HepG2 (cell line): ENCODE results near the gene WDCP. TPM values are rescaled to one million over a fixed set of nuclear protein-coding genes. Genes with fewer than 3 reads are reported as not detected.

ENCODE experiments used
- ADNP ChIP-seq: sonication (generic); formaldehyde crosslinking; IDR thresholded peaks from 2 replicates; pipeline ENCODE4 v1.4.0; 2020; ENCODE audit warnings: missing genetic modification reagents
- FOSL1 ChIP-seq: sonication (generic); formaldehyde crosslinking; IDR thresholded peaks from 2 replicates; pipeline ENCODE4 v1.9.0; 2021; ENCODE audit warnings: missing genetic modification reagents, borderline replicate concordance
- FOXO1 ChIP-seq: sonication (generic); formaldehyde crosslinking; IDR thresholded peaks from 2 replicates; pipeline ENCODE4 v1.4.0; 2020; ENCODE audit warnings: missing genetic modification reagents
- ISX ChIP-seq: sonication (generic); formaldehyde crosslinking; conservative IDR thresholded peaks from 2 replicates; pipeline ENCODE4 v1.5.0; 2020; ENCODE audit warnings: missing genetic modification reagents
- KAT2B ChIP-seq: fragments of 150-350 bp; IDR thresholded peaks from 2 replicates; pipeline ENCODE4 v1.6.1; 2014; ENCODE audit warnings: low read depth, low read length, borderline replicate concordance
- MEF2D ChIP-seq: sonication (generic); formaldehyde crosslinking; IDR thresholded peaks from 2 replicates; pipeline ENCODE4 v1.5.1; 2020; ENCODE audit warnings: mild to moderate bottlenecking, missing genetic modification reagents
- POLR2A ChIP-seq, 2 experiments: IDR thresholded peaks; 2 replicates each; pipeline ENCODE4 v1.6.1; 2011; ENCODE audit warnings: low read depth in 2 of 2, low read length in 2 of 2, mild to moderate bottlenecking in 1 of 2, moderate library complexity in 1 of 2; ENCODE audit not compliant: insufficient read depth in 1 of 2
- RAD51 ChIP-seq: fragments of 450-650 bp; IDR thresholded peaks from 2 replicates; pipeline ENCODE4 v1.6.1; 2016; ENCODE audit warnings: borderline replicate concordance
- RCOR2 ChIP-seq: IDR thresholded peaks from 2 replicates; pipeline ENCODE4 v1.6.1; 2016; ENCODE audit warnings: missing biosample characterization, missing genetic modification reagents
- SRSF1 ChIP-seq: fragments of 200-400 bp; formaldehyde crosslinking; optimal IDR thresholded peaks from 2 replicates; pipeline ENCODE3; 2017; ENCODE audit warnings: mild to moderate bottlenecking, low read depth, low read length, moderate library complexity
- SSRP1 ChIP-seq: IDR thresholded peaks from 2 replicates; pipeline ENCODE4 v1.6.1; 2016; ENCODE audit warnings: control low read depth
- ZBTB42 ChIP-seq: sonication (generic); formaldehyde crosslinking; IDR thresholded peaks from 2 replicates; pipeline ENCODE4 v1.5.0; 2020; ENCODE audit warnings: mild to moderate bottlenecking, missing genetic modification reagents
- ZNF17 ChIP-seq: sonication (generic); formaldehyde crosslinking; IDR thresholded peaks from 2 replicates; pipeline ENCODE4 v1.5.0; 2020; ENCODE audit warnings: mild to moderate bottlenecking, missing genetic modification reagents
- ZNF33A ChIP-seq: sonication (generic); formaldehyde crosslinking; IDR thresholded peaks from 2 replicates; pipeline ENCODE4 v1.5.1; 2020; ENCODE audit warnings: missing genetic modification reagents, mild to moderate bottlenecking, moderate library complexity, borderline replicate concordance
- ZNF605 ChIP-seq: sonication (generic); formaldehyde crosslinking; IDR thresholded peaks from 2 replicates; pipeline ENCODE4 v1.8.0; 2022; ENCODE audit warnings: mild to moderate bottlenecking, missing genetic modification reagents
- ZNF616 ChIP-seq: sonication (generic); formaldehyde crosslinking; IDR thresholded peaks from 2 replicates; pipeline ENCODE4 v1.5.0; 2020; ENCODE audit warnings: low read depth, mild to moderate bottlenecking, missing genetic modification reagents
- ZNF761 ChIP-seq: sonication (generic); formaldehyde crosslinking; conservative IDR thresholded peaks from 2 replicates; pipeline ENCODE4 v1.4.0; 2020; ENCODE audit warnings: mild to moderate bottlenecking, missing genetic modification reagents
- ZNF782 ChIP-seq: sonication (generic); formaldehyde crosslinking; IDR thresholded peaks from 2 replicates; pipeline ENCODE4 v1.4.0; 2020; ENCODE audit warnings: missing genetic modification reagents, mild to moderate bottlenecking, borderline replicate concordance
- ZSCAN12 ChIP-seq: sonication (generic); formaldehyde crosslinking; IDR thresholded peaks from 2 replicates; pipeline ENCODE4 v1.9.0; 2021; ENCODE audit warnings: mild to moderate bottlenecking, missing genetic modification reagents
- polyA plus RNA-seq, 8 experiments: library from polyadenylated mRNA; depleted of rRNA in 3 of 8; stranded (reverse) in 7 of 8; unstranded in 1 of 8; fragments of >200 nt; fragmentation: Illumina TruSeq in 4 of 8; extraction: Trizol in 4 of 8; gene quantifications; 2 replicates each; pipeline versions ENCODE4 v1.2.1 to v1.2.3, GENCODE V29; 2011 to 2016; ENCODE audit warnings: low read depth in 4 of 8, missing spikeins in 1 of 8, mixed read lengths in 1 of 8; ENCODE audit not compliant: insufficient read depth in 1 of 8
- total RNA-seq, 5 experiments: library from RNA; depleted of rRNA; stranded (reverse); fragments of >200 nt; fragmentation: Illumina TruSeq; extraction: Trizol; gene quantifications; 2 replicates each; pipeline ENCODE4 v1.2.3, GENCODE V29; 2016; ENCODE audit warnings: low read depth in 1 of 5
- TF ChIP-seq, protein P1 (sequence below): sonication (generic); formaldehyde crosslinking; IDR thresholded peaks from 2 replicates; pipeline ENCODE4 v1.4.0; 2020; ENCODE audit warnings: mild to moderate bottlenecking, missing genetic modification reagents, borderline replicate concordance
- TF ChIP-seq, protein P2 (sequence below): sonication (generic); formaldehyde crosslinking; IDR thresholded peaks from 2 replicates; pipeline ENCODE4 v1.4.0; 2020; ENCODE audit warnings: mild to moderate bottlenecking, missing genetic modification reagents
- TF ChIP-seq, protein P3 (sequence below): sonication (generic); formaldehyde crosslinking; IDR thresholded peaks from 2 replicates; pipeline ENCODE4 v1.5.1; 2020; ENCODE audit warnings: missing genetic modification reagents, mild to moderate bottlenecking, borderline replicate concordance

Gene WDCP
- total and polyA plus RNA-seq, 2 of the 13 experiments (the other 11 are each of a cell fraction or from before 2014, with no cell fraction given): 17.4 to 22.6 TPM

DNA sequence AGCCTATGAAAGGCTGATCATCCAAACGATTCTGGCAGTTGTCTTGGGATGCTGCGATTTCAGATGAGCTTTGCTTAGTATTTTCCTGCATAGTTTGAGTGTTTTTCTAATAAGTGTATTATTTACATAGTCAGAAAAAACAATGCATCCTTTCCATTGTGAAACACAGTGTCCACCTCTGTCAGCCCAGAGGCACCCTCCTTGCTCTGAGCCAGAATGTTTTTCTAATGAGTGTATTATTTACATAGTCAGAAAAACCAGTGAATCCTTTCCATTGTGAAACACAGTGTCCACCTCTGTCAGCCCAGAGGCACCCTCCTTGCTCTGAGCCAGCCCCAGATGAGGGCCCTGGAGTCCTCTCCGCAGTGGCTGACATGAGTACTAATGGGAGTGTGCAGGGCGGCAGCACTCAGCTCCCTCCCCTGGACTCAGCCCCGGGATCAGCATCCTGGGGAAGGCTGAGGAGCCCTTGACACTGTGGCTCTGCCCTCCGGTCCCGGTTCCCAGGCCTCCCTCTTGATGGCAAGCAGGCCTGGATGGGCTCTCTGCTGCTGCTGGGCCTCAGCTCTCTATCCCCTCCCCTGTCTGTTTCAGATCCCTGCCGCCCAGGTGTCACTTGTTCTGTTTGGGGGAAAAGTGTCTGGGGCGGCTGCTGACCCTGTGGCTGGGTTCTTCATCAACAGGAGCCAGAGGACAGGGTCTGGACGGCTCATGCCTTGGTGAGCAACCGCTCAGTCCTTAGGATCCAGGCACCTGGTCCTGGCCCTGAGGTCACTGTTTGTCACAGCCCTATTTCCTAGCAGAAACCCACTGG lies 31.4 kb downstream of the WDCP start (continued):
- TF ChIP-seq ZNF782 (CRISPR knock-in tag) (no peak; the same call in 1 of the 2 replicates), ZBTB42 (CRISPR knock-in tag) (0 out of 2 replicates have a peak, but pooled peaks have one; percentile 31), RCOR2 (CRISPR knock-in tag) (peak; percentile 92), RAD51 (no peak), ISX (CRISPR knock-in tag) (no peak), FOSL1 (peak; percentile 88; the same call in 1 of the 2 replicates), MEF2D (CRISPR knock-in tag) (peak; percentile 70; the same call in 1 of the 2 replicates), ZNF605 (peak; percentile 96), POLR2A (IDR thresholded peaks at IDR 0.05; ENCODE audit: insufficient read depth in 1 of 2, low read depth in 2 of 2, low read length in 2 of 2) (peak; percentile 36 to 78; a peak in 2 of 4 replicates), ZNF616 (CRISPR knock-in tag) (0 out of 2 replicates have a peak, but pooled peaks have one; percentile 8), ZNF761 (CRISPR knock-in tag) (peak; percentile 44), FOXO1 (CRISPR knock-in tag) (peak; percentile 23; the same call in 1 of the 2 replicates), SRSF1 (no peak), ADNP (CRISPR knock-in tag) (no peak), SSRP1 (CRISPR knock-in tag) (no peak), KAT2B (no peak), ZNF17 (CRISPR knock-in tag) (peak; percentile 79; the same call in 1 of the 2 replicates), ZNF33A (CRISPR knock-in tag) (peak; percentile 89; the same call in 1 of the 2 replicates), ZSCAN12 (no peak)
- TF ChIP-seq, protein P1, sequence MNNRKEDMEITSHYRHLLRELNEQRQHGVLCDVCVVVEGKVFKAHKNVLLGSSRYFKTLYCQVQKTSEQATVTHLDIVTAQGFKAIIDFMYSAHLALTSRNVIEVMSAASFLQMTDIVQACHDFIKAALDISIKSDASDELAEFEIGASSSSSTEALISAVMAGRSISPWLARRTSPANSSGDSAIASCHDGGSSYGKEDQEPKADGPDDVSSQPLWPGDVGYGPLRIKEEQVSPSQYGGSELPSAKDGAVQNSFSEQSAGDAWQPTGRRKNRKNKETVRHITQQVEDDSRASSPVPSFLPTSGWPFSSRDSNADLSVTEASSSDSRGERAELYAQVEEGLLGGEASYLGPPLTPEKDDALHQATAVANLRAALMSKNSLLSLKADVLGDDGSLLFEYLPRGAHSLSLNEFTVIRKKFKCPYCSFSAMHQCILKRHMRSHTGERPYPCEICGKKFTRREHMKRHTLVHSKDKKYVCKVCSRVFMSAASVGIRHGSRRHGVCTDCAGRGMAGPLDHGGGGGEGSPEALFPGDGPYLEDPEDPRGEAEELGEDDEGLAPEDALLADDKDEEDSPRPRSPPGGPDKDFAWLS (CRISPR knock-in tag): no peak
- TF ChIP-seq, protein P2, sequence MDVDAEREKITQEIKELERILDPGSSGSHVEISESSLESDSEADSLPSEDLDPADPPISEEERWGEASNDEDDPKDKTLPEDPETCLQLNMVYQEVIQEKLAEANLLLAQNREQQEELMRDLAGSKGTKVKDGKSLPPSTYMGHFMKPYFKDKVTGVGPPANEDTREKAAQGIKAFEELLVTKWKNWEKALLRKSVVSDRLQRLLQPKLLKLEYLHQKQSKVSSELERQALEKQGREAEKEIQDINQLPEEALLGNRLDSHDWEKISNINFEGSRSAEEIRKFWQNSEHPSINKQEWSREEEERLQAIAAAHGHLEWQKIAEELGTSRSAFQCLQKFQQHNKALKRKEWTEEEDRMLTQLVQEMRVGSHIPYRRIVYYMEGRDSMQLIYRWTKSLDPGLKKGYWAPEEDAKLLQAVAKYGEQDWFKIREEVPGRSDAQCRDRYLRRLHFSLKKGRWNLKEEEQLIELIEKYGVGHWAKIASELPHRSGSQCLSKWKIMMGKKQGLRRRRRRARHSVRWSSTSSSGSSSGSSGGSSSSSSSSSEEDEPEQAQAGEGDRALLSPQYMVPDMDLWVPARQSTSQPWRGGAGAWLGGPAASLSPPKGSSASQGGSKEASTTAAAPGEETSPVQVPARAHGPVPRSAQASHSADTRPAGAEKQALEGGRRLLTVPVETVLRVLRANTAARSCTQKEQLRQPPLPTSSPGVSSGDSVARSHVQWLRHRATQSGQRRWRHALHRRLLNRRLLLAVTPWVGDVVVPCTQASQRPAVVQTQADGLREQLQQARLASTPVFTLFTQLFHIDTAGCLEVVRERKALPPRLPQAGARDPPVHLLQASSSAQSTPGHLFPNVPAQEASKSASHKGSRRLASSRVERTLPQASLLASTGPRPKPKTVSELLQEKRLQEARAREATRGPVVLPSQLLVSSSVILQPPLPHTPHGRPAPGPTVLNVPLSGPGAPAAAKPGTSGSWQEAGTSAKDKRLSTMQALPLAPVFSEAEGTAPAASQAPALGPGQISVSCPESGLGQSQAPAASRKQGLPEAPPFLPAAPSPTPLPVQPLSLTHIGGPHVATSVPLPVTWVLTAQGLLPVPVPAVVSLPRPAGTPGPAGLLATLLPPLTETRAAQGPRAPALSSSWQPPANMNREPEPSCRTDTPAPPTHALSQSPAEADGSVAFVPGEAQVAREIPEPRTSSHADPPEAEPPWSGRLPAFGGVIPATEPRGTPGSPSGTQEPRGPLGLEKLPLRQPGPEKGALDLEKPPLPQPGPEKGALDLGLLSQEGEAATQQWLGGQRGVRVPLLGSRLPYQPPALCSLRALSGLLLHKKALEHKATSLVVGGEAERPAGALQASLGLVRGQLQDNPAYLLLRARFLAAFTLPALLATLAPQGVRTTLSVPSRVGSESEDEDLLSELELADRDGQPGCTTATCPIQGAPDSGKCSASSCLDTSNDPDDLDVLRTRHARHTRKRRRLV (CRISPR knock-in tag): peak; percentile 59; the same call in 1 of the 2 replicates
- TF ChIP-seq, protein P3, sequence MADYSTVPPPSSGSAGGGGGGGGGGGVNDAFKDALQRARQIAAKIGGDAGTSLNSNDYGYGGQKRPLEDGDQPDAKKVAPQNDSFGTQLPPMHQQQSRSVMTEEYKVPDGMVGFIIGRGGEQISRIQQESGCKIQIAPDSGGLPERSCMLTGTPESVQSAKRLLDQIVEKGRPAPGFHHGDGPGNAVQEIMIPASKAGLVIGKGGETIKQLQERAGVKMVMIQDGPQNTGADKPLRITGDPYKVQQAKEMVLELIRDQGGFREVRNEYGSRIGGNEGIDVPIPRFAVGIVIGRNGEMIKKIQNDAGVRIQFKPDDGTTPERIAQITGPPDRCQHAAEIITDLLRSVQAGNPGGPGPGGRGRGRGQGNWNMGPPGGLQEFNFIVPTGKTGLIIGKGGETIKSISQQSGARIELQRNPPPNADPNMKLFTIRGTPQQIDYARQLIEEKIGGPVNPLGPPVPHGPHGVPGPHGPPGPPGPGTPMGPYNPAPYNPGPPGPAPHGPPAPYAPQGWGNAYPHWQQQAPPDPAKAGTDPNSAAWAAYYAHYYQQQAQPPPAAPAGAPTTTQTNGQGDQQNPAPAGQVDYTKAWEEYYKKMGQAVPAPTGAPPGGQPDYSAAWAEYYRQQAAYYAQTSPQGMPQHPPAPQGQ (CRISPR knock-in tag): no peak; the same call in 1 of the 2 replicates
